Measurements from ENCODE around the gene DIP2C. TPM values are rescaled to one million over a fixed set of nuclear protein-coding genes. Genes with fewer than 3 reads are reported as not detected.

DIP2C gene
- total RNA-seq, 1 donor: 19.9 TPM

- H3K4me3 ChIP-seq (ENCODE audit: low read depth, low read length): no peak overlapping the region
- DNase-seq (ENCODE audit: low read depth): no peak
- no peak for TF ChIP-seq CTCF (IDR thresholded peaks at IDR 0.05; ENCODE audit: insufficient read depth, low read depth, low read length)
Observed at GRCh38 chr10:607545-608185, 81.8 kb downstream of the DIP2C start.

GRCh38 chr10:606762-607544 lies 82.5 kb downstream of the DIP2C start:
- DNase-seq (ENCODE audit: low read depth): no peak
- no peak overlapping the region for H3K4me3 ChIP-seq (ENCODE audit: low read depth, low read length)
- TF ChIP-seq CTCF (IDR thresholded peaks at IDR 0.05; ENCODE audit: insufficient read depth, low read depth, low read length): no peak

GRCh38 chr10:605632-606325 lies 83.7 kb downstream of the DIP2C start:
- TF ChIP-seq CTCF (IDR thresholded peaks at IDR 0.05; ENCODE audit: insufficient read depth, low read depth, low read length): no peak

GRCh38 chr10:604716-605631 lies 84.5 kb downstream of the DIP2C start:
- DNase-seq (ENCODE audit: low read depth): no peak
- TF ChIP-seq CTCF (IDR thresholded peaks at IDR 0.05; ENCODE audit: insufficient read depth, low read depth, low read length): no peak
- H3K4me3 ChIP-seq (ENCODE audit: low read depth, low read length): no peak overlapping the region

More at GRCh38 chr10:605632-606325, 83.7 kb downstream of the DIP2C start:
- no peak overlapping the region for H3K4me3 ChIP-seq (ENCODE audit: low read depth, low read length)
- no peak for DNase-seq (ENCODE audit: low read depth)

- TF ChIP-seq CTCF (IDR thresholded peaks at IDR 0.05; ENCODE audit: insufficient read depth, low read depth, low read length): no peak
- no peak for DNase-seq (ENCODE audit: low read depth)
- H3K4me3 ChIP-seq (ENCODE audit: low read depth, low read length): no peak overlapping the region
Observed at GRCh38 chr10:603745-604144, 85.7 kb downstream of the DIP2C start.

- no peak for TF ChIP-seq CTCF (IDR thresholded peaks at IDR 0.05; ENCODE audit: insufficient read depth, low read depth, low read length)
- H3K4me3 ChIP-seq (ENCODE audit: low read depth, low read length): no peak overlapping the region
- no peak for DNase-seq (ENCODE audit: low read depth)
Observed at GRCh38 chr10:602391-603005, 87.0 kb downstream of the DIP2C start.
